K562 (cell line): ENCODE measurements around the gene CUX1. TPM values are rescaled to one million over a fixed set of nuclear protein-coding genes. Genes with fewer than 3 reads are reported as not detected.

Source experiments
- ATAC-seq: fragments of 200-7000 bp; cut with Tn5 transposase; 3 replicates; pipeline ENCODE4 v1.9.1; 2020; ENCODE audit warnings: moderate library complexity
- BruUV-seq: library from RNA; stranded (reverse); fragments of 400-500 nt; replicated peaks from 2 replicates; lab custom pipeline; 2021; lab: Mats Ljungman, UMichigan
- CTCF ChIA-PET: fragments of 300-600 bp; formaldehyde crosslinking; extraction: SDS; loops from one replicate; lab custom pipeline; 2021; ENCODE audit warnings: low intra/inter-chr PET ratio; lab: Yijun Ruan, JAX
- POLR2A ChIA-PET: fragments of 300-600, 350-650 bp; sonication (Branson Sonifier 250); formaldehyde crosslinking; extraction: SDS; loops from one replicate; lab custom pipeline; 2021; ENCODE audit warnings: antibody characterized with exemption, inconsistent platforms; lab: Yijun Ruan, JAX
- DNase-seq, 4 experiments: peaks; one replicate each; pipeline versions ENCODE4 v3.0.0 to v3.0.0-alpha.2; 2011 to 2018; ENCODE audit warnings: low spot score in 3 of 4, mixed read lengths in 3 of 4; ENCODE audit errors: extremely low read depth in 1 of 4
- FAIRE-seq: peaks from 2 replicates; lab custom pipeline; 2011; peaks lifted over from hg19 to GRCh38; lab: Jason Lieb, UNC
- H2AFZ ChIP-seq: 2 replicates; pipeline ENCODE4 v1.6.0; 2011; ENCODE audit warnings: low read depth, low read length, control low read depth, inconsistent platforms
- H3K27ac ChIP-seq: fragments of 200-600 bp; 3 replicates; pipeline ENCODE4 v1.8.0; 2011; ENCODE audit warnings: low read depth, mild to moderate bottlenecking, control low read depth, inconsistent platforms, low read length, moderate library complexity, mixed read lengths; ENCODE audit errors: extremely low read depth
- H3K27me3 ChIP-seq, 2 experiments: fragments of 300-600 bp in 1 of 2; 2 replicates in 1 of 2; 3 replicates in 1 of 2; pipeline versions ENCODE4 v1.6.0 to v1.8.0; 2011; ENCODE audit warnings: inconsistent platforms in 2 of 2, low read length in 2 of 2, mild to moderate bottlenecking in 1 of 2, mixed read lengths in 1 of 2, moderate library complexity in 1 of 2; ENCODE audit not compliant: control insufficient read depth in 2 of 2, insufficient read depth in 2 of 2
- H3K36me3 ChIP-seq: fragments of 300-600 bp; 3 replicates; pipeline ENCODE4 v1.8.0; 2011; ENCODE audit warnings: mild to moderate bottlenecking, low read length, inconsistent platforms; ENCODE audit not compliant: control insufficient read depth, insufficient read depth
- H3K4me1 ChIP-seq, 2 experiments: fragments of 200-600 bp in 1 of 2; replicated peaks in 1 of 2; 2 replicates in 1 of 2; 3 replicates in 1 of 2; pipeline versions ENCODE4 v1.5.1 to v1.8.0; 2011; ENCODE audit warnings: inconsistent platforms in 2 of 2, low read length in 2 of 2, mild to moderate bottlenecking in 1 of 2, mixed read lengths in 1 of 2, moderate library complexity in 1 of 2; ENCODE audit not compliant: control insufficient read depth in 2 of 2, insufficient read depth in 2 of 2
- H3K4me2 ChIP-seq: 2 replicates; pipeline ENCODE4 v1.6.1; 2011; ENCODE audit warnings: low read length, control low read depth, inconsistent platforms, mixed read lengths; ENCODE audit not compliant: insufficient read depth
- H3K4me3 ChIP-seq: fragments of 200-600 bp; sonication (generic), shearing (Covaris generic); 2 replicates; pipeline ENCODE4 v1.5.1; 2016; ENCODE audit warnings: control low read depth, inconsistent platforms
- H3K79me2 ChIP-seq: fragments of 200-600 bp; 3 replicates; pipeline ENCODE4 v1.8.0; 2011; ENCODE audit warnings: low read length, inconsistent platforms; ENCODE audit not compliant: control insufficient read depth, insufficient read depth
- H3K9ac ChIP-seq, 2 experiments: 2 replicates each; pipeline versions ENCODE4 v1.6.0 to v1.6.1; 2011; ENCODE audit warnings: low read depth in 2 of 2, low read length in 2 of 2, control low read depth in 1 of 2, inconsistent platforms in 1 of 2, mild to moderate bottlenecking in 1 of 2, mixed read lengths in 1 of 2; ENCODE audit not compliant: insufficient read depth in 1 of 2
- H3K9me1 ChIP-seq: one replicate; pipeline ENCODE4 v1.6.0; 2011; ENCODE audit warnings: inconsistent platforms, mild to moderate bottlenecking, low read length, moderate library complexity; ENCODE audit not compliant: control insufficient read depth, insufficient read depth
- H3K9me3 ChIP-seq: replicated peaks from 2 replicates; pipeline ENCODE4 v1.5.1; 2011; ENCODE audit warnings: low read depth, low read length, inconsistent platforms; ENCODE audit not compliant: control insufficient read depth, insufficient read depth
- H4K20me1 ChIP-seq: replicated peaks from 2 replicates; pipeline ENCODE4 v1.6.1; 2011; ENCODE audit warnings: low read length, inconsistent platforms, mixed read lengths; ENCODE audit not compliant: control insufficient read depth, insufficient read depth
- C11orf30 ChIP-seq: fragments of 450-650 bp; IDR thresholded peaks from 2 replicates; pipeline ENCODE4 v1.6.1; 2016; ENCODE audit warnings: low read depth, mild to moderate bottlenecking
- ELF1 ChIP-seq: fragments of 200-800 bp; sonication (Bioruptor generic); IDR thresholded peaks from 2 replicates; pipeline ENCODE4 v1.6.1; 2016; ENCODE audit warnings: missing genetic modification characterization, missing compliant biosample characterization
- MEIS2 ChIP-seq: fragments of 450-650 bp; IDR thresholded peaks from 2 replicates; pipeline ENCODE4 v1.6.1; 2014; ENCODE audit warnings: mild to moderate bottlenecking; ENCODE audit not compliant: partially characterized antibody
- SIN3A ChIP-seq, 2 experiments: fragments of 150-350 bp in 1 of 2; IDR thresholded peaks; 2 replicates each; pipeline ENCODE4 v1.6.1; 2011 to 2016; ENCODE audit warnings: borderline replicate concordance in 2 of 2, low read depth in 2 of 2, low read length in 2 of 2, mild to moderate bottlenecking in 2 of 2, moderate library complexity in 2 of 2; ENCODE audit not compliant: control insufficient read depth in 1 of 2
- WGBS: fragments of 100-300 bp; shearing (Covaris generic); methylation state at CpG from one replicate; pipeline ENCODE4 v1.1.6; 2016; ENCODE audit warnings: low coverage, mixed read lengths; ENCODE audit not compliant: insufficient coverage; ENCODE audit errors: missing lambda C conversion rate; 5-methylcytosine and 5-hydroxymethylcytosine counted together
- in situ Hi-C: fragments of 300-500 bp; cut with MboI; formaldehyde crosslinking; loops from 4 replicates; pipeline ENCODE4 v1.15.0; 2018; ENCODE audit warnings: inconsistent platforms, mixed read lengths
- intact Hi-C: fragments of 100-400 bp; cut with micrococcal nuclease; formaldehyde crosslinking; loops from 2 replicates; pipeline ENCODE4 v1.14.2; 2022
- polyA plus RNA-seq, 8 experiments: library from polyadenylated mRNA; depleted of rRNA in 4 of 8; stranded (reverse) in 5 of 8; unstranded in 3 of 8; fragments of >200 nt; fragmentation: Nextera tagmentation in 2 of 8; fragmentation: Illumina TruSeq in 1 of 8; extraction: Ambion mirVana in 2 of 8; extraction: Trizol in 1 of 8; gene quantifications; 2 replicates each; pipeline versions ENCODE4 v1.2.1 to v1.2.3, GENCODE V29; 2011 to 2014; ENCODE audit warnings: inconsistent platforms in 1 of 8, missing spikeins in 1 of 8
- total RNA-seq, 7 experiments: library from RNA; depleted of rRNA in 6 of 7; stranded (reverse); fragments of >200 nt in 6 of 7; fragmentation: Illumina TruSeq in 2 of 7; extraction: Trizol in 2 of 7; gene quantifications; 2 replicates each; pipeline versions ENCODE4 v1.2.1 to v1.2.3, GENCODE V29; 2011 to 2021; ENCODE audit warnings: low replicate concordance in 1 of 7
- TF ChIP-seq, protein P1 (sequence below): sonication (generic); formaldehyde crosslinking; IDR thresholded peaks from 2 replicates; pipeline ENCODE4 v1.8.1; 2023; ENCODE audit warnings: mild to moderate bottlenecking, missing genetic modification reagents

Gene CUX1
- total and polyA plus RNA-seq, 9 of the 15 experiments (the other 6 are each of a cell fraction or from before 2014, with no cell fraction given), result 3.6 to 55.3 (median 25.2) TPM

DNA sequence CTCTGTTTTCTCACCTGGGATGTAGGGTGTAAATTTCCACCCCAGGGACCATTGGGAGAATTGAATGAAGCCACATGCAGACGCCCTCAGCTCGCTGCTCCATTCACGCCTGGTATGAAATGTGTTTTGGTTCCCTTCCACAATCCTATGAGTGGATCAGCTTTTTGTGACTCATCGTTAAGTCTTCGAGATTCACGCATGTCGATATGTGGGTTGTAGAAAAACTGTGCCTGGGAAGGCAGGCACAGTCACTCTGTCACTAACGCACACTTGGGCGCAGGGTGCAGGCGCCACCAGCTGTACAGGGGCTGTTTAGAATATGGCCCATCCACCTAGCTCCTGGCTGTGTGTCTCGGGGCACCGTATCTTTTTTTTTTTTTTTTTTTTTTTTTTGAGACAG is 405.0 kb downstream of the CUX1 start:
- peaks cover under 1% of the 10 kb centered on the region; the same call in 1 of the 2 replicates for H4K20me1 ChIP-seq
- FAIRE-seq, result no peak
- H3K9me3 ChIP-seq, result no peaks in the 10 kb centered on the region
- no peak overlapping the region for H3K9ac ChIP-seq
- H3K4me1 ChIP-seq, result peaks cover 0 to 2% of the 10 kb centered on the region in 2 experiments; a peak in 1 of 5 replicates
- H2AFZ ChIP-seq, result no peak overlapping the region
- H3K79me2 ChIP-seq, result no peaks in the 10 kb centered on the region
- no peak overlapping the region for H3K4me3 ChIP-seq
- no peaks in the 10 kb centered on the region for H3K9me1 ChIP-seq
- in situ Hi-C loops, result no loop called here
- ATAC-seq, result no peak
- ChIA-PET POLR2A (no interaction called here), CTCF (no interaction called here)
- no peak for DNase-seq
- intact Hi-C loops, result no loop called here
- H3K27ac ChIP-seq, result no peak overlapping the region
- H3K27me3 ChIP-seq, result no peaks in the 10 kb centered on the region
- 92% methylated on average over 12 of the region's 12 CpGs for WGBS
- H3K4me2 ChIP-seq, result no peak overlapping the region
- no TSS peak for BruUV-seq
- peaks cover 10% of the 10 kb centered on the region; the same call in 1 of the 3 replicates for H3K36me3 ChIP-seq
- TF ChIP-seq SIN3A (IDR thresholded peaks at IDR 0.05; ENCODE audit: borderline replicate concordance in 2 of 2, control insufficient read depth in 1 of 2, low read depth in 2 of 2, low read length in 2 of 2) (no peak), MEIS2 (no peak), C11orf30 (no peak), ELF1 (tag) (no peak)
- TF ChIP-seq, protein P1, sequence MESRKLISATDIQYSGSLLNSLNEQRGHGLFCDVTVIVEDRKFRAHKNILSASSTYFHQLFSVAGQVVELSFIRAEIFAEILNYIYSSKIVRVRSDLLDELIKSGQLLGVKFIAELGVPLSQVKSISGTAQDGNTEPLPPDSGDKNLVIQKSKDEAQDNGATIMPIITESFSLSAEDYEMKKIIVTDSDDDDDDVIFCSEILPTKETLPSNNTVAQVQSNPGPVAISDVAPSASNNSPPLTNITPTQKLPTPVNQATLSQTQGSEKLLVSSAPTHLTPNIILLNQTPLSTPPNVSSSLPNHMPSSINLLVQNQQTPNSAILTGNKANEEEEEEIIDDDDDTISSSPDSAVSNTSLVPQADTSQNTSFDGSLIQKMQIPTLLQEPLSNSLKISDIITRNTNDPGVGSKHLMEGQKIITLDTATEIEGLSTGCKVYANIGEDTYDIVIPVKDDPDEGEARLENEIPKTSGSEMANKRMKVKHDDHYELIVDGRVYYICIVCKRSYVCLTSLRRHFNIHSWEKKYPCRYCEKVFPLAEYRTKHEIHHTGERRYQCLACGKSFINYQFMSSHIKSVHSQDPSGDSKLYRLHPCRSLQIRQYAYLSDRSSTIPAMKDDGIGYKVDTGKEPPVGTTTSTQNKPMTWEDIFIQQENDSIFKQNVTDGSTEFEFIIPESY, result peak; percentile 77
